ENCODE measurements around the gene ORC1. TPM values are rescaled to one million over a fixed set of nuclear protein-coding genes. Genes with fewer than 3 reads are reported as not detected.
"Not testable (repeated sequence)": the region's sequence is repeated elsewhere in the genome, so short reads cannot be mapped to it uniquely, and the experiment has no call there.

The ORC1 gene
- total RNA-seq, 1 donor from 2014 or later = 1.1 TPM

GRCh38 chr1:52386458-52386857, 17.8 kb downstream of the ORC1 start:
- no peak for DNase-seq (ENCODE audit: low spot score)

GRCh38 chr1:52385376-52385775, 18.8 kb downstream of the ORC1 start:
- no peak for DNase-seq (ENCODE audit: low spot score)

DNA sequence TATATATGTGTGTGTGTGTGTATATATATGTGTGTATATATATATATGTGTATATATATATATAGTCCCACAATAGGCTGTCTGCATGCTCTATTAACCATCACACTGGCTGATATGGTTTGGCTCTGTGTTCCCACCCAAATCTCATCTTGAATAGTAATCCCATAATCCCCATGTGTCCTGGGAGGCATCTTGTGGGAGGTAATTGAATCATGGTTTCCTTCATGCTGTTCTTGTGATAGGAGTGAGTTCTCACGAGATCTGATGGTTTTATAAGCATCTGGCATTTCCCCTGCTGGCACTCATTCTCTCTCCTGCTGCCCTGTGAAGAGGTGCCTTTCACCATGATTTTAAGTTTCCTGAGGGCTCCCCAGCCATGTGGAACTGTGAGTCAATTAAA, 34.4 kb downstream of the ORC1 start:
- not testable (repeated sequence) for DNase-seq (ENCODE audit: low spot score)

GRCh38 chr1:52368383-52369172, 35.6 kb downstream of the ORC1 start:
- peak; percentile 60 for DNase-seq (ENCODE audit: low spot score)

- DNase-seq (ENCODE audit: low spot score) = no peak
These were observed 37.0 kb downstream of the ORC1 start for GRCh38 chr1:52367272-52367671.

- DNase-seq (ENCODE audit: low spot score) = no peak
These were observed 37.8 kb downstream of the ORC1 start for GRCh38 chr1:52366517-52366827.

- DNase-seq (ENCODE audit: low spot score) = peak; percentile 99
These were observed 38.3 kb downstream of the ORC1 start, which contains the start of gene CC2D1B for GRCh38 chr1:52365746-52366516. TSS of gene CC2D1B (minus strand) at chr1:52366205. CDS start at chr1:52364620, 1,585 bp downstream.

DNA sequence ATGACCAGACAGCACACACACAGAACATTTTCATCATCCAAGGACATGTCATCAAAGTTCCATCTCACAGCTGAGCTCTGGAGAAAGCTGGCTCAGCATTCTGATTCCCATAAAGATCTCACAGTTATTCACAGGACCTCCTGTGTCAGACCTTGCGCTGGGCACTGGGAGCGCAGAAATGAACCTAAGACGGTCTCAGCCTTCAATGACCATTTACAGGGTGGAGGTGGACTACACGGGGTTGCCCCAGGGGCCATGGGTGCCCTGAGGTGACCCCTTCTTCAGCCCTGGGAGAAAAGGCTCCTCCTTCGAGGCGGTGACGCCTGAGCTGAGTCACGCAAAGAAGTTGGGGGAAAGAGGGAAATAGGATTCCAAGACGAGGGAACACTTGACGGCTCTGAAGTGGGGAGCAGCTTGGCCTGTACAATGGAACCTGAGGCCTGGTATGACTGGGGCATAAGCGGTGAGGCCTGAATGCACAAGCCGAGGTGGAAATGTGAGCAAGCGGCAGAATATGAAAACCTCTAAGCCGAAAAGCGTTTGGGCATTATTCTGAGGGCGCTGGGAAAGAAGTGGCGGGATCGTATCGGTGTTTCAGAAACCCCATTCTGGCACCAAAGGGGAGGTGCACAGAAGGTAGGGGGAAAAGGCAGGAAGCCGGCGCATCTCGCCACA, 39.0 kb downstream of the ORC1 start:
- peak; percentile 58 for DNase-seq (ENCODE audit: low spot score)

- no peak for DNase-seq (ENCODE audit: low spot score)
These were observed 39.9 kb downstream of the ORC1 start for GRCh38 chr1:52364235-52364839.

- DNase-seq (ENCODE audit: low spot score) = no peak
These were observed 43.6 kb downstream of the ORC1 start for GRCh38 chr1:52360595-52360968.

GRCh38 chr1:52359676-52360594, 44.3 kb downstream of the ORC1 start:
- no peak for DNase-seq (ENCODE audit: low spot score)

GRCh38 chr1:52358851-52359497, 45.2 kb downstream of the ORC1 start:
- no peak for DNase-seq (ENCODE audit: low spot score)

DNA sequence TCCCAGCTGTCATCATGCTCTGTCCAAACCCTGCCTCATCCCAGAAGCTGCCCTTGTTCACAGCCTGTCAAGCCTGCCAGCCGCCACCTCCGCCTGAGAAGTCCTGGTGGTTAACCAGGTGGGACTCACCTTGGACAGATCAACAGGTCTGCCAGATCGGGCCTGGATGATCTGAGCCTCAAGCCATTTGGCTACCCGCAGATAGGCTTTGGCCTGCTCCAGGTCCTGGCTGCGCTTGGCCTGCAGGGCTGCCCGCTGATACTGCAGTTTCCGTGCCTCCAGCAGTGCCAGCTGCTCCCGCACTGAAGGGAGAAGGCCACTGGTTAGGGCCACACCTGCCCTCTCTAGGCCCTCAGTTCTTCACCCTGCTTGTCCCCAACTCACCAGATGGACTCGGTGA, 46.8 kb downstream of the ORC1 start:
- DNase-seq (ENCODE audit: low spot score) = no peak

DNA sequence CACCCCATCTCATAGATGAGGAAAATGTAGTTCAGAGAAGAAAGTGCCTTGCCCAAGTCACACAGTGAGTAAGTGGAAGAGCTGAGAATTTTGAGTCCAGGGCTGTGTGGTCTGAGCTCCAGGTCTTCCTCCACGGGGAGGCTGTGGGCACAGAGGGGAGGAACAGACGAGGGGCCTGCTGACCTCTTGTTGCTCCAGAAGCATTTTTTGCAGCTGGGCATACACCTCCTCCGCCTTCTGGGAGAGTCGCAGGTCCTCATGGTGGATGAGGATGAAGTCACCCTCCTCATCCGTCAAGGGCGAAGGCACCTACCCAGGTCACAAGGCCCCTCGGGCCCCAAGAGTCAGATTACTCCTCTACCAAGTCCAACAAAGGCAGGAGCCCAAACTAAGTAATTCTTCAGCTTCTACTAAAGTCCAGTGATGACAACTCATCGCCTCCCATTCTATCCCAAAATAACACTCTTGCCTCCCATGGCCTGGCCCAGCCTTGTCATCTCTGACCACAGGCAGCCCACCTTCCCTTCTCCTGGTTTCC, 47.3 kb downstream of the ORC1 start:
- DNase-seq (ENCODE audit: low spot score) = no peak

GRCh38 chr1:52355847-52356505, 48.2 kb downstream of the ORC1 start:
- no peak for DNase-seq (ENCODE audit: low spot score)

- no peak for DNase-seq (ENCODE audit: low spot score)
These were observed 48.8 kb downstream of the ORC1 start for GRCh38 chr1:52355436-52355835.

DNA sequence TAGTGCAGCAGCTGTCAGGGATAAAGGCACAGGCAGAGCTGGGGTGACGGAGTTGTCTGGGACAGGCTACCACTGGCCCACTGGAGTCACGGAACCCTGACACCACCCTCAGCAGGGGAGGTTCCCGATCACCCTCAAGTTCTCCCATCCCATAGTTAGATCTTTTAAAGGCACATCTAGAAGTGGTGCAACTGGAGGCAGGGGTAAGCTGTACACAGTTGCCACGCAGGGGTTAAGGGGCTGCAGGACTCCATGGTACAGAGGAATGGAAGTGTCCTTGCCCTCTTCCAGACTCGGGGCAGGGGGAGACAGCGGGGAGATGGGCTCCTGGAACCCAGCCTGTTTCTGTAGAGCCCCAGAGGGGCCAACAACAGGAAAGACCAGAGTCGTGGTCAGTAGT, 51.5 kb downstream of the ORC1 start:
- no peak for DNase-seq (ENCODE audit: low spot score)

- no peak for DNase-seq (ENCODE audit: low spot score)
These were observed 55.4 kb downstream of the ORC1 start for GRCh38 chr1:52348704-52349300.

- DNase-seq (ENCODE audit: low spot score) = no peak
These were observed 57.6 kb downstream of the ORC1 start for GRCh38 chr1:52346653-52347052.
